Activated CD4-positive, alpha-beta T cell treated with anti-CD3 and anti-CD28 coated beads, Interleukin-2, Interleukin-4, amounts not matched to agents 100 ng/mL and 50 ng/mL, durations not matched to agents 16 hours and 8 hours (primary cell): ENCODE results near the gene MBD4.

Source experiments
- DNase-seq: peaks from one replicate; pipeline ENCODE4 v3.0.0-alpha.2; 2020; ENCODE audit warnings: low spot score

MBD4 gene

GRCh38 chr3:129382366-129382765, 57.4 kb downstream of the MBD4 start:
- DNase-seq, result no peak
